Skin of body (tissue), 2 donors: ENCODE results near the gene PCDHGB2. TPM values are rescaled to one million over a fixed set of nuclear protein-coding genes. Genes with fewer than 3 reads are reported as not detected.
"Not testable (repeated sequence)": the region's sequence is repeated elsewhere in the genome, so short reads cannot be mapped to it uniquely, and the experiment has no call there.

ENCODE experiments used
- DNase-seq: peaks from one replicate; lab custom pipeline; 2025; lab: John Stamatoyannopoulos, UW
- total RNA-seq: library from RNA; depleted of rRNA; stranded (reverse); fragments of >200 nt; gene quantifications from one replicate; pipeline ENCODE4 v1.2.3, GENCODE V29; 2014

PCDHGB2 gene
- total RNA-seq, 1 donor from 2014 or later, result 3.3 TPM

- DNase-seq, result no peak
Observed at GRCh38 chr5:141349917-141350619, 9.7 kb upstream of the PCDHGB2 start, which contains the start of gene PCDHGB1. Gene PCDHGB1, plus strand, starts transcription at chr5:141350099. Its CDS starts 162 bp downstream, at chr5:141350261.

DNA sequence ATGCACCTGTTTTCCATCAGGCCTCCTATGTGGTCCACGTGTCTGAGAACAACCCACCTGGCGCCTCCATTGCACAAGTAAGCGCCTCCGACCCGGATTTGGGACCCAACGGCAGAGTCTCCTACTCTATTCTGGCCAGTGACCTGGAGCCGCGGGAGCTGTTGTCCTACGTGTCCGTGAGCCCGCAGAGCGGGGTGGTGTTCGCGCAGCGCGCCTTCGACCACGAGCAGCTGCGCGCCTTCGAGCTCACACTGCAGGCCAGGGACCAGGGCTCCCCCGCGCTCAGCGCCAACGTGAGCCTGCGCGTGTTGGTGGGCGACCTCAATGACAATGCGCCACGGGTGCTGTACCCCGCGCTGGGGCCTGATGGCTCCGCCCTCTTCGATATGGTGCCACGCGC is 8.2 kb upstream of the PCDHGB2 start:
- DNase-seq, result no peak

- DNase-seq, result no peak
Observed at GRCh38 chr5:141354900-141355469, 4.8 kb upstream of the PCDHGB2 start, which contains the start of gene PCDHGA4. Gene PCDHGA4, plus strand, starts transcription at chr5:141355021. Its CDS starts 87 bp downstream, at chr5:141355108.

- DNase-seq, result no peak
Observed at GRCh38 chr5:141355641-141356040, 4.2 kb upstream of the PCDHGB2 start.

GRCh38 chr5:141356133-141356532 is 3.7 kb upstream of the PCDHGB2 start:
- DNase-seq, result no peak

GRCh38 chr5:141356950-141357349 is 2.8 kb upstream of the PCDHGB2 start:
- no peak for DNase-seq

DNA sequence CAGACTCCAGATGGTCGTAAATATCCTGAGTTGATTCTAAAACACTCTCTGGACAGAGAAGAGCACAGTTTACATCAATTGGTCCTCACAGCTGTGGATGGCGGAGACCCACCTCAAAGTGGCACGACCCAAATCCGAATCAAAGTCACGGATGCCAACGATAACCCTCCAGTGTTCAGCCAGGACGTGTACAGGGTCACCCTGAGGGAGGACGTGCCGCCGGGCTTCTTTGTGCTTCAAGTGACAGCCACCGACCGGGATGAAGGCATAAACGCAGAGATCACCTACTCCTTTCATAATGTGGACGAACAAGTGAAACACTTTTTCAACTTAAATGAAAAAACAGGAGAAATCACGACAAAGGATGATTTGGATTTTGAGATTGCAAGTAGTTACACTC is 891 bp downstream of the PCDHGB2 start:
- DNase-seq, result no peak

GRCh38 chr5:141362719-141363118 is 2.9 kb downstream of the PCDHGB2 start:
- DNase-seq, result no peak

DNA sequence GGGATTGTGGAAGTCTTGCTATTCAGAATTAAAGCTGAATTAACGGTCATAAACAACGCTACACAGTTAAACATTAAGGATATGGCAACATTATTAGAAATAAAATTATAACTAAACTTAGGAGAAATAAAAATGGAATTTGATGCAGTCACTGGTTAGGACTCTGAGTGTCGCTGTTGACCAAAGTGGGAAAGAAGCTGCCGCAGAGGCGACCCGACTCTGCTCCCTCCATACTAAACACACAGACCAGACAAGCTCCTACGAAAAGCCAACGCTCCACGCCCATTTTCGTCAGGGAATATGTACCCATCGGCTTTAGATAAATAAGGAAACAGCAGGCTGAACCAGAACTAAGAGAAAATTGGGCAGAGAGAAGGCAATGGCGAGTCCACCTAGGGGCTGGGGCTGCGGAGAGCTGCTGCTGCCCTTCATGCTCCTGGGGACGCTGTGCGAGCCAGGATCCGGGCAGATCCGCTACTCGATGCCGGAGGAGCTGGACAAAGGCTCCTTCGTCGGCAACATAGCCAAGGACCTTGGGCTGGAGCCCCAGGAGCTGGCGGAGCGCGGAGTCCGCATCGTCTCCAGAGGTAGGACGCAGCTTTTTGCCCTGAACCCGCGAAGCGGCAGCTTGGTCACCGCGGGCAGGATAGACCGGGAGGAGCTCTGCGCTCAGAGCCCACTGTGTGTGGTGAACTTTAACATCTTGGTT is 4.3 kb downstream of the PCDHGB2 start, which contains the start of gene PCDHGA5:
PCDHGA5 (plus strand) TSS at position 211 of the 709 bp plus-strand sequence; CDS start at position 380, 169 bp downstream.
- no peak for DNase-seq

GRCh38 chr5:141366016-141366896 is 6.5 kb downstream of the PCDHGB2 start:
- DNase-seq, result no peak

GRCh38 chr5:141369994-141370848 is 10.4 kb downstream of the PCDHGB2 start, which contains the start of gene PCDHGB3:
Gene PCDHGB3, plus strand, starts transcription at chr5:141370242. Its CDS starts 153 bp downstream, at chr5:141370395.
- no peak for DNase-seq

GRCh38 chr5:141371572-141372475 is 12.0 kb downstream of the PCDHGB2 start:
- DNase-seq, result no peak

GRCh38 chr5:141373673-141374317 is 14.0 kb downstream of the PCDHGB2 start, which contains the start of gene PCDHGA6:
Gene PCDHGA6, plus strand, starts transcription at chr5:141373891. Its CDS starts 193 bp downstream, at chr5:141374084.
- no peak for DNase-seq

- DNase-seq, result no peak
Observed at GRCh38 chr5:141374627-141375026, 14.8 kb downstream of the PCDHGB2 start.

DNA sequence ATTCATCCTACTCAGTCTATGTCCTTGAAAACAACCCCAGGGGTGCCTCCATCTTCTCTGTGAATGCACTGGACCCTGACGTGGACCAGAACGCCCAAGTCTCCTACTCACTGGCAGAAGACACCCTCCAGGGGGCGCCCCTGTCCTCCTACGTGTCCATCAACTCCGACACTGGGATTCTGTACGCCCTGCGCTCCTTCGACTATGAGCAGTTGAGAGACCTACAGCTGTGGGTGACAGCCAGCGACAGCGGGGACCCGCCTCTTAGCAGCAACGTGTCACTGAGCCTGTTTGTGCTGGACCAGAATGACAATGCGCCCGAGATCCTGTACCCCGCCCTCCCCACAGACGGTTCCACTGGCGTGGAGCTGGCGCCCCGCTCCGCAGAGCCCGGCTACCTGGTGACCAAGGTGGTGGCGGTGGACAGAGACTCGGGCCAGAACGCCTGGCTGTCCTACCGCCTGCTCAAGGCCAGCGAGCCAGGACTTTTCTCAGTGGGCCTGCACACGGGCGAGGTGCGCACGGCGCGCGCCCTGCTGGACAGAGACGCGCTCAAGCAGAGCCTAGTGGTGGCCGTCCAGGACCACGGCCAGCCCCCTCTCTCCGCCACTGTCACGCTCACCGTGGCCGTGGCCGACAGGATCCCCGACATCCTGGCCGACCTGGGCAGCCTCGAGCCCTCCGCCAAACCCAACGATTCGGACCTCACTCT is 15.8 kb downstream of the PCDHGB2 start:
- DNase-seq, result not testable (repeated sequence)

GRCh38 chr5:141382469-141383294 is 22.9 kb downstream of the PCDHGB2 start, which contains the start of gene PCDHGA7:
Gene PCDHGA7, plus strand, starts transcription at chr5:141382742. Its CDS starts 158 bp downstream, at chr5:141382900.
- no peak for DNase-seq

DNA sequence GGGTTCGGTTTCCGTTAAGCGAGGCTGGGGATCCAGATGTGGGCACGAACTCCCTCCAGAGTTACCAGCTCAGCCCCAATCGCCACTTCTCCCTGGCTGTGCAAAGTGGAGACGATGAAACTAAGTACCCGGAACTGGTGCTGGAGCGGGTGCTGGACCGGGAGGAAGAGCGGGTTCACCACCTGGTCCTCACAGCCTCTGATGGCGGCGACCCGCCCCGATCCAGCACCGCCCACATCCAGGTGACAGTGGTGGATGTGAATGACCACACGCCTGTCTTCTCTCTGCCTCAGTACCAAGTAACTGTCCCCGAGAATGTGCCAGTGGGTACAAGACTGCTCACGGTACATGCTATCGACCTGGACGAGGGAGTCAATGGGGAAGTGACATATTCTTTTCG is 23.6 kb downstream of the PCDHGB2 start:
- no peak for DNase-seq
